DOHH2 (cell line): ENCODE results near the gene SPATA20.

Experiments
- H3F3A ChIP-seq: fragments of 200-600 bp; sonication (generic), shearing (Covaris generic); 2 replicates; pipeline ENCODE4 v1.6.0; 2016; ENCODE audit warnings: antibody characterized with exemption, mild to moderate bottlenecking; ENCODE audit not compliant: control insufficient read depth, insufficient read depth
- H3K27ac ChIP-seq: fragments of 200-600 bp; sonication (generic); 2 replicates; pipeline ENCODE4 v1.5.1; 2014; ENCODE audit warnings: low read depth, mild to moderate bottlenecking, low read length, moderate library complexity
- H3K27me3 ChIP-seq: fragments of 200-600 bp; sonication (generic); 2 replicates; pipeline ENCODE4 v1.6.1; 2014; ENCODE audit warnings: mild to moderate bottlenecking, low read length, mixed read lengths; ENCODE audit not compliant: control insufficient read depth
- H3K36me3 ChIP-seq: fragments of 200-600 bp; sonication (generic); 2 replicates; pipeline ENCODE4 v1.6.1; 2014; ENCODE audit warnings: mild to moderate bottlenecking, low read length, moderate library complexity, mixed read lengths; ENCODE audit not compliant: control insufficient read depth
- H3K4me1 ChIP-seq: fragments of 200-600 bp; sonication (generic); 2 replicates; pipeline ENCODE4 v1.6.1; 2014; ENCODE audit warnings: mild to moderate bottlenecking, low read length, mixed read lengths; ENCODE audit not compliant: control insufficient read depth
- H3K4me2 ChIP-seq: fragments of 200-600 bp; sonication (generic); 2 replicates; pipeline ENCODE4 v1.6.0; 2014; ENCODE audit warnings: mild to moderate bottlenecking, low read length, moderate library complexity
- H3K4me3 ChIP-seq: fragments of 200-600 bp; sonication (generic); 2 replicates; pipeline ENCODE4 v1.5.1; 2014; ENCODE audit warnings: mild to moderate bottlenecking, low read length, mixed read lengths
- H3K79me2 ChIP-seq: fragments of 200-600 bp; sonication (generic); 2 replicates; pipeline ENCODE4 v1.6.1; 2014; ENCODE audit warnings: mild to moderate bottlenecking, low read length, mixed read lengths; ENCODE audit not compliant: control insufficient read depth
- H3K9me2 ChIP-seq: fragments of 200-600 bp; sonication (generic); replicated peaks from 2 replicates; pipeline ENCODE4 v1.6.1; 2014; ENCODE audit warnings: mild to moderate bottlenecking, low read length, mixed read lengths; ENCODE audit not compliant: control insufficient read depth
- H3K9me3 ChIP-seq: fragments of 200-600 bp; sonication (generic); 2 replicates; pipeline ENCODE4 v1.6.1; 2014; ENCODE audit warnings: antibody characterized with exemption, low read length, mixed read lengths; ENCODE audit not compliant: control insufficient read depth, insufficient read depth
- H4K20me1 ChIP-seq: fragments of 200-600 bp; sonication (generic); 2 replicates; pipeline ENCODE4 v1.6.0; 2014; ENCODE audit warnings: low read depth, mild to moderate bottlenecking, antibody characterized with exemption, low read length, moderate library complexity; ENCODE audit not compliant: control insufficient read depth, insufficient read depth
- CTCF ChIP-seq: fragments of 200-600 bp; sonication (generic); IDR thresholded peaks from one replicate; pipeline ENCODE4 v1.5.1; 2014; ENCODE audit warnings: antibody characterized with exemption, mild to moderate bottlenecking, low read depth, low read length; ENCODE audit not compliant: poor library complexity, severe bottlenecking
- EZH2phosphoT487 ChIP-seq: fragments of 200-600 bp; sonication (generic); IDR thresholded peaks from 2 replicates; pipeline ENCODE4 v1.6.1; 2017; ENCODE audit warnings: borderline replicate concordance, mild to moderate bottlenecking, antibody characterized with exemption, low read length, moderate library complexity, mixed read lengths

The SPATA20 gene

GRCh38 chr17:50575581-50576210 lies 28.7 kb downstream of the SPATA20 start:
- H3K4me1 ChIP-seq = no peaks in the 10 kb centered on the region
- no peaks in the 10 kb centered on the region for H3K79me2 ChIP-seq
- no peaks in the 10 kb centered on the region for H3F3A ChIP-seq
- no peaks in the 10 kb centered on the region for H4K20me1 ChIP-seq
- no peak overlapping the region for H3K4me2 ChIP-seq
- no peaks in the 10 kb centered on the region for H3K9me3 ChIP-seq
- no peak for TF ChIP-seq CTCF
- no peak for TF ChIP-seq EZH2phosphoT487
- no peak overlapping the region for H3K27ac ChIP-seq
- no peaks in the 10 kb centered on the region for H3K36me3 ChIP-seq
- peaks cover 16% of the 10 kb centered on the region for H3K27me3 ChIP-seq
- no peak overlapping the region for H3K4me3 ChIP-seq
- H3K9me2 ChIP-seq = no peaks in the 10 kb centered on the region

- no peaks in the 10 kb centered on the region for H3K36me3 ChIP-seq
- no peaks in the 10 kb centered on the region for H4K20me1 ChIP-seq
- H3K4me3 ChIP-seq = no peak overlapping the region
- H3K4me1 ChIP-seq = no peaks in the 10 kb centered on the region
- no peaks in the 10 kb centered on the region for H3K9me2 ChIP-seq
- no peak overlapping the region for H3K4me2 ChIP-seq
- H3K27ac ChIP-seq = no peak overlapping the region
- no peak for TF ChIP-seq EZH2phosphoT487
- TF ChIP-seq CTCF = no peak
- H3K9me3 ChIP-seq = no peaks in the 10 kb centered on the region
- no peaks in the 10 kb centered on the region for H3F3A ChIP-seq
- no peaks in the 10 kb centered on the region for H3K79me2 ChIP-seq
- H3K27me3 ChIP-seq = peaks cover 13% of the 10 kb centered on the region
Observed at GRCh38 chr17:50576864-50577263, 29.9 kb downstream of the SPATA20 start.

GRCh38 chr17:50577451-50577954 lies 30.5 kb downstream of the SPATA20 start:
- H3K9me2 ChIP-seq = no peaks in the 10 kb centered on the region
- H3K27me3 ChIP-seq = peaks cover 13% of the 10 kb centered on the region
- no peaks in the 10 kb centered on the region for H3K9me3 ChIP-seq
- no peaks in the 10 kb centered on the region for H3K79me2 ChIP-seq
- H3K36me3 ChIP-seq = no peaks in the 10 kb centered on the region
- H3K4me1 ChIP-seq = no peaks in the 10 kb centered on the region
- no peaks in the 10 kb centered on the region for H4K20me1 ChIP-seq
- no peak overlapping the region for H3K4me3 ChIP-seq
- no peaks in the 10 kb centered on the region for H3F3A ChIP-seq
- H3K27ac ChIP-seq = no peak overlapping the region
- no peak overlapping the region for H3K4me2 ChIP-seq
- TF ChIP-seq EZH2phosphoT487 (no peak), CTCF (no peak)
